Measurements from ENCODE around the gene IGFBP5. TPM values are rescaled to one million over a fixed set of nuclear protein-coding genes. Genes with fewer than 3 reads are reported as not detected.
A peak's percentile ranks its signal among the peaks of the same experiment; 100 is the strongest.

Gene IGFBP5
- total RNA-seq, 2 donors from 2014 or later, result 162 to 319 TPM

- Histone ChIP-seq H3K27ac (no peak overlapping the region), H3K4me1 (replicated peaks) (peaks cover under 1% of the 10 kb centered on the region), H3K27me3 (replicated peaks; ENCODE audit: insufficient read depth) (no peaks in the 10 kb centered on the region), H3K4me3 (no peak overlapping the region), H3K9me3 (no peaks in the 10 kb centered on the region), H3K36me3 (no peaks in the 10 kb centered on the region)
- TF ChIP-seq POLR2A (IDR thresholded peaks at IDR 0.05), result no peak
- TF ChIP-seq POLR2AphosphoS5 (IDR thresholded peaks at IDR 0.05), result no peak
- TF ChIP-seq CTCF (IDR thresholded peaks at IDR 0.05), result no peak
- intact Hi-C loops (cut with DNase I), result no loop called here
- WGBS, result 66% methylated on average over 2 of the region's 2 CpGs
- no peak for DNase-seq (ENCODE audit: low spot score)
These were observed 68.5 kb downstream of the IGFBP5 start for GRCh38 chr2:216626875-216627245.

GRCh38 chr2:216626168-216626874 is 69.0 kb downstream of the IGFBP5 start:
- 52% methylated on average over 7 of the region's 7 CpGs for WGBS

GRCh38 chr2:216624251-216624650 is 71.1 kb downstream of the IGFBP5 start:
- intact Hi-C loops (cut with DNase I), result no loop called here
- Histone ChIP-seq H3K4me3 (no peak overlapping the region), H3K27ac (no peak overlapping the region), H3K36me3 (no peaks in the 10 kb centered on the region), H3K27me3 (replicated peaks; ENCODE audit: insufficient read depth) (no peaks in the 10 kb centered on the region), H3K9me3 (no peaks in the 10 kb centered on the region), H3K4me1 (replicated peaks) (peaks cover 18% of the 10 kb centered on the region)
- no peak for TF ChIP-seq CTCF (IDR thresholded peaks at IDR 0.05)
- TF ChIP-seq POLR2A (IDR thresholded peaks at IDR 0.05), result no peak
- no peak for TF ChIP-seq POLR2AphosphoS5 (IDR thresholded peaks at IDR 0.05)
- whole genome bisulfite sequencing, result 94% methylated on average over 2 of the region's 2 CpGs
- DNase-seq (ENCODE audit: low spot score), result no peak

More at GRCh38 chr2:216626168-216626874, 69.0 kb downstream of the IGFBP5 start:
- TF ChIP-seq POLR2AphosphoS5 (IDR thresholded peaks at IDR 0.05) (peak; percentile 42), POLR2A (IDR thresholded peaks at IDR 0.05) (no peak)
- Histone ChIP-seq H3K4me1 (replicated peaks) (peaks cover 5% of the 10 kb centered on the region), H3K4me3 (no peak overlapping the region), H3K27ac (no peak overlapping the region), H3K36me3 (no peaks in the 10 kb centered on the region), H3K9me3 (no peaks in the 10 kb centered on the region), H3K27me3 (replicated peaks; ENCODE audit: insufficient read depth) (no peaks in the 10 kb centered on the region)
- peak; percentile 26 for DNase-seq (ENCODE audit: low spot score)
- intact Hi-C loops (cut with DNase I), result no loop called here

- Histone ChIP-seq H3K27ac (no peak overlapping the region), H3K27me3 (replicated peaks; ENCODE audit: insufficient read depth) (no peaks in the 10 kb centered on the region), H3K9me3 (no peaks in the 10 kb centered on the region), H3K4me3 (no peak overlapping the region), H3K4me1 (replicated peaks) (peaks cover 18% of the 10 kb centered on the region), H3K36me3 (no peaks in the 10 kb centered on the region)
- no peak for DNase-seq (ENCODE audit: low spot score)
- TF ChIP-seq POLR2AphosphoS5 (IDR thresholded peaks at IDR 0.05), result no peak
- TF ChIP-seq POLR2A (IDR thresholded peaks at IDR 0.05), result no peak
- intact Hi-C loops (cut with DNase I), result no loop called here
- WGBS, result 80% methylated on average over 4 of the region's 4 CpGs
These were observed 72.8 kb downstream of the IGFBP5 start for GRCh38 chr2:216622526-216622925.

Other genes starting within 250 kb of the IGFBP5 start
- gene RPL37A, start 196.7 kb downstream of the IGFBP5 start, total RNA-seq, result 1,000 to 10,000 TPM; 1,435 to 1,814 TPM
- 100 to 1,000 TPM; 152 to 250 TPM for gene IGFBP2, start 62.1 kb downstream of the IGFBP5 start, total RNA-seq
- gene TNP1, start 164.5 kb upstream of the IGFBP5 start, total RNA-seq, result 100 to 1,000 TPM in 1 of 2 donors, not detected in 1; 251 TPM